Liver (tissue), 9 donors: ENCODE measurements around the gene SOX15. TPM values are rescaled to one million over a fixed set of nuclear protein-coding genes. Genes with fewer than 3 reads are reported as not detected.
A peak's percentile ranks its signal among the peaks of the same experiment; 100 is the strongest.

ENCODE experiments used
- DNase-seq: peaks from one replicate; pipeline ENCODE4 v3.0.0-alpha.2; 2017; ENCODE audit warnings: low spot score
- H3K27ac ChIP-seq, 2 donors: one replicate each; pipeline ENCODE4 v1.7.0; 2013; ENCODE audit warnings: inconsistent platforms in 2 of 2, low read length in 2 of 2, control low read depth in 1 of 2, low read depth in 1 of 2, mild to moderate bottlenecking in 1 of 2
- H3K27me3 ChIP-seq, 4 donors: one replicate each; pipeline versions ENCODE4 v1.6.1 to v1.7.0; 2013; ENCODE audit warnings: low read length in 3 of 4, inconsistent platforms in 1 of 4, mild to moderate bottlenecking in 1 of 4, moderate library complexity in 1 of 4; ENCODE audit not compliant: control insufficient read depth in 4 of 4, insufficient read depth in 4 of 4
- H3K36me3 ChIP-seq, 4 donors: one replicate each; pipeline versions ENCODE4 v1.6.1 to v1.7.0; 2013; ENCODE audit warnings: low read length in 3 of 4, mild to moderate bottlenecking in 3 of 4, low read depth in 1 of 4, moderate library complexity in 1 of 4; ENCODE audit not compliant: control insufficient read depth in 4 of 4, insufficient read depth in 3 of 4
- H3K4me1 ChIP-seq, 4 donors: one replicate each; pipeline versions ENCODE4 v1.6.1 to v1.7.0; 2013; ENCODE audit warnings: low read length in 3 of 4, mild to moderate bottlenecking in 3 of 4, moderate library complexity in 1 of 4; ENCODE audit not compliant: control insufficient read depth in 4 of 4, insufficient read depth in 4 of 4
- H3K4me3 ChIP-seq, 3 donors: one replicate each; pipeline versions ENCODE4 v1.6.1 to v1.7.0; 2013; ENCODE audit warnings: low read length in 3 of 3, control low read depth in 1 of 3, low read depth in 1 of 3, mild to moderate bottlenecking in 1 of 3
- H3K9ac ChIP-seq, 2 donors: one replicate each; pipeline ENCODE4 v1.7.0; 2013; ENCODE audit warnings: low read length in 2 of 2, mild to moderate bottlenecking in 2 of 2, moderate library complexity in 2 of 2, control low read depth in 1 of 2, low read depth in 1 of 2
- H3K9me3 ChIP-seq, 4 donors: one replicate each; pipeline versions ENCODE4 v1.6.1 to v1.7.0; 2013; ENCODE audit warnings: low read length in 3 of 4; ENCODE audit not compliant: control insufficient read depth in 4 of 4
- EGR1 ChIP-seq, 2 donors: IDR thresholded peaks; 2 replicates each; pipeline ENCODE4 v1.6.1; 2016 to 2018; ENCODE audit warnings: antibody characterized with exemption in 2 of 2, low read depth in 2 of 2
- FOXA1 ChIP-seq: IDR thresholded peaks from 2 replicates; pipeline ENCODE4 v1.6.1; 2016; ENCODE audit warnings: antibody characterized with exemption
- FOXA2 ChIP-seq: IDR thresholded peaks from 2 replicates; pipeline ENCODE4 v1.6.1; 2016; ENCODE audit warnings: antibody characterized with exemption
- GABPA ChIP-seq, 2 donors: IDR thresholded peaks in 1 of 2; conservative IDR thresholded peaks in 1 of 2; 2 replicates each; pipeline ENCODE4 v1.6.1; 2016; ENCODE audit warnings: antibody characterized with exemption in 2 of 2, mild to moderate bottlenecking in 1 of 2, moderate library complexity in 1 of 2
- HNF4A ChIP-seq, 2 donors: conservative IDR thresholded peaks; 2 replicates each; pipeline ENCODE4 v1.6.1; 2016; ENCODE audit warnings: antibody characterized with exemption in 2 of 2, mild to moderate bottlenecking in 2 of 2
- HNF4G ChIP-seq: IDR thresholded peaks from 2 replicates; pipeline ENCODE4 v1.6.1; 2016; ENCODE audit warnings: antibody characterized with exemption
- JUND ChIP-seq, 2 donors: IDR thresholded peaks; 2 replicates each; pipeline ENCODE4 v1.6.1; 2016; ENCODE audit warnings: antibody characterized with exemption in 2 of 2
- NR2F2 ChIP-seq: IDR thresholded peaks from 2 replicates; pipeline ENCODE4 v1.6.1; 2016; ENCODE audit warnings: antibody characterized with exemption
- RAD21 ChIP-seq, 2 donors: IDR thresholded peaks; 2 replicates each; pipeline ENCODE4 v1.6.1; 2016; ENCODE audit warnings: antibody characterized with exemption in 2 of 2, mild to moderate bottlenecking in 2 of 2
- RXRA ChIP-seq, 2 donors: IDR thresholded peaks; 2 replicates each; pipeline ENCODE4 v1.6.1; 2017 to 2018; ENCODE audit warnings: antibody characterized with exemption in 2 of 2, mild to moderate bottlenecking in 1 of 2
- SP1 ChIP-seq: IDR thresholded peaks from 2 replicates; pipeline ENCODE4 v1.6.1; 2018; ENCODE audit warnings: antibody characterized with exemption, mild to moderate bottlenecking
- TAF1 ChIP-seq: conservative IDR thresholded peaks from 2 replicates; pipeline ENCODE4 v1.6.1; 2016; ENCODE audit warnings: antibody characterized with exemption, mild to moderate bottlenecking
- YY1 ChIP-seq: IDR thresholded peaks from 2 replicates; pipeline ENCODE4 v1.6.1; 2016; ENCODE audit warnings: antibody characterized with exemption, mild to moderate bottlenecking
- WGBS: extraction: QIAGEN DNeasy Blood & Tissue Kit; methylation state at CpG from one replicate; pipeline ENCODE4 v1.1.7; 2013; 5-methylcytosine and 5-hydroxymethylcytosine counted together
- polyA plus RNA-seq, 2 donors: library from polyadenylated mRNA; stranded (reverse) in 1 of 2; unstranded in 1 of 2; fragments of 200-250 nt in 1 of 2; fragments of >200 nt in 1 of 2; fragmentation: Nextera tagmentation in 1 of 2; extraction: Ambion mirVana in 1 of 2; gene quantifications; one replicate each; pipeline versions ENCODE4 v1.2.1 to v1.2.3, GENCODE V29; 2013 to 2015
- total RNA-seq, 2 donors: library from RNA; depleted of rRNA; stranded (reverse); fragments of >200 nt; gene quantifications; one replicate each; pipeline ENCODE4 v1.2.3, GENCODE V29; 2014
- TF ChIP-seq, protein P1 (sequence below): IDR thresholded peaks from 2 replicates; pipeline ENCODE4 v1.6.1; 2016; ENCODE audit warnings: antibody characterized with exemption
- TF ChIP-seq, protein P2 (sequence below): IDR thresholded peaks from 2 replicates; pipeline ENCODE4 v1.6.1; 2016; ENCODE audit warnings: antibody characterized with exemption
- TF ChIP-seq, protein P3 (sequence below): IDR thresholded peaks from 2 replicates; pipeline ENCODE4 v1.6.1; 2016; ENCODE audit warnings: antibody characterized with exemption, mild to moderate bottlenecking
- TF ChIP-seq, protein P4 (sequence below): IDR thresholded peaks from 2 replicates; pipeline ENCODE4 v1.6.1; 2016; ENCODE audit warnings: antibody characterized with exemption
- donor health status: healthy.
- donor health status: healthy.
- donor health status: healthy.
- donor health status: healthy.
- donor health status: healthy.

SOX15 gene
- total and polyA plus RNA-seq, 4 donors = 0.06 to 0.33 (median 0.17) TPM; not detected in 1

DNA sequence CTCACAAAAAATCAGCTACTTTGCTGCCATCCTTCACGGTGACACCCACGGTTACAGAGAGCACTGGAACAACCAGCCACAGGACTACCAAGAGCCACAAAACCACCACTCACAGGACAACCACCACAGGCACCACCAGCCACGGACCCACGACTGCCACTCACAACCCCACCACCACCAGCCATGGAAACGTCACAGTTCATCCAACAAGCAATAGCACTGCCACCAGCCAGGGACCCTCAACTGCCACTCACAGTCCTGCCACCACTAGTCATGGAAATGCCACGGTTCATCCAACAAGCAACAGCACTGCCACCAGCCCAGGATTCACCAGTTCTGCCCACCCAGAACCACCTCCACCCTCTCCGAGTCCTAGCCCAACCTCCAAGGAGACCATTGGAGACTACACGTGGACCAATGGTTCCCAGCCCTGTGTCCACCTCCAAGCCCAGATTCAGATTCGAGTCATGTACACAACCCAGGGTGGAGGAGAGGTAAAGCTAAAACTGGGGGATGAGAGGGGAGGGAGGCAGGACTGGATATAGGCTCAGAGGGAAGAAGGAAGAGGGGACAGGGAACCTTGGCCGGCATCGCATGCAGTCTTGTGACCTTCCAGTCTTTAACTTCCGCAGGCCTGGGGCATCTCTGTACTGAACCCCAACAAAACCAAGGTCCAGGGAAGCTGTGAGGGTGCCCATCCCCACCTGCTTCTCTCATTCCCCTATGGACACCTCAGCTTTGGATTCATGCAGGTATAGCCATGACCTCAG, 9.9 kb downstream of the SOX15 start:
- H3K27me3 ChIP-seq = no peaks in the 10 kb centered on the region

DNA sequence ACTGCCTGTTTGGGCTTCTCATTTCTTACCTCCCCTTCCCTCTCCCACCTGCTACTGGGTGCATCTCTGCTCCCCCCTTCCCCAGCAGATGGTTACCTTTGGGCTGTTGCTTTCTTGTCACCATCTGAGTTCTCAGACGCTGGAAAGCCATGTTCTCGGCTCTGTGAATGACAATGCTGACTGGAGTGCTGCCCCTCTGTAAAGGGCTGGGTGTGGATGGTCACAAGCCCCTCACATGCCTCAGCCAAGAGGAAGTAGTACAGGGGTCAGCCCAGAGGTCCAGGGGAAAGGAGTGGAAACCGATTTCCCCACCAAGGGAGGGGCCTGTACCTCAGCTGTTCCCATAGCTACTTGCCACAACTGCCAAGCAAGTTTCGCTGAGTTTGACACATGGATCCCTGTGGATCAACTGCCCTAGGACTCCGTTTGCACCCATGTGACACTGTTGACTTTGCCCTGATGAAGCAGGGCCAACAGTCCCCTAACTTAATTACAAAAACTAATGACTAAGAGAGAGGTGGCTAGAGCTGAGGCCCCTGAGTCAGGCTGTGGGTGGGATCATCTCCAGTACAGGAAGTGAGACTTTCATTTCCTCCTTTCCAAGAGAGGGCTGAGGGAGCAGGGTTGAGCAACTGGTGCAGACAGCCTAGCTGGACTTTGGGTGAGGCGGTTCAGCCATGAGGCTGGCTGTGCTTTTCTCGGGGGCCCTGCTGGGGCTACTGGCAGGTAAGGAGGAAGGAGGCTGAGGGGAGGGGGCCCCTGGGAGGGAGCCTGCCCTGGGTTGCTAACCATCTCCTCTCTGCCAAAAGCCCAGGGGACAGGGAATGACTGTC, 10.7 kb downstream of the SOX15 start, which contains the start of gene CD68:
CD68 (plus strand) TSS at position 638 of the 833 bp plus-strand sequence; CDS start at position 678, 40 bp downstream.
- no peaks in the 10 kb centered on the region for H3K27me3 ChIP-seq
- H3K27ac ChIP-seq = peak within 1 kb of the TSS; percentile 82 to 96
- H3K36me3 ChIP-seq = peaks cover 20 to 40% (median 39%) of the 10 kb centered on the region in 4 donors
- H3K4me1 ChIP-seq = peaks cover 20 to 75% (median 55%) of the 10 kb centered on the region in 4 donors
- H3K9ac ChIP-seq = peak within 1 kb of the TSS; percentile 20 to 21
- peak within 1 kb of the TSS; percentile 25 to 43 (median 36) for H3K4me3 ChIP-seq
- WGBS = 14% methylated on average over 7 of the region's 7 CpGs
- peak; percentile 55 for DNase-seq
- H3K9me3 ChIP-seq = no peaks in the 10 kb centered on the region
- TF ChIP-seq, protein P1, sequence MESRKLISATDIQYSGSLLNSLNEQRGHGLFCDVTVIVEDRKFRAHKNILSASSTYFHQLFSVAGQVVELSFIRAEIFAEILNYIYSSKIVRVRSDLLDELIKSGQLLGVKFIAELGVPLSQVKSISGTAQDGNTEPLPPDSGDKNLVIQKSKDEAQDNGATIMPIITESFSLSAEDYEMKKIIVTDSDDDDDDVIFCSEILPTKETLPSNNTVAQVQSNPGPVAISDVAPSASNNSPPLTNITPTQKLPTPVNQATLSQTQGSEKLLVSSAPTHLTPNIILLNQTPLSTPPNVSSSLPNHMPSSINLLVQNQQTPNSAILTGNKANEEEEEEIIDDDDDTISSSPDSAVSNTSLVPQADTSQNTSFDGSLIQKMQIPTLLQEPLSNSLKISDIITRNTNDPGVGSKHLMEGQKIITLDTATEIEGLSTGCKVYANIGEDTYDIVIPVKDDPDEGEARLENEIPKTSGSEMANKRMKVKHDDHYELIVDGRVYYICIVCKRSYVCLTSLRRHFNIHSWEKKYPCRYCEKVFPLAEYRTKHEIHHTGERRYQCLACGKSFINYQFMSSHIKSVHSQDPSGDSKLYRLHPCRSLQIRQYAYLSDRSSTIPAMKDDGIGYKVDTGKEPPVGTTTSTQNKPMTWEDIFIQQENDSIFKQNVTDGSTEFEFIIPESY = peak; percentile 60
- TF ChIP-seq RXRA (IDR thresholded peaks at IDR 0.05) = peak; percentile 28 to 74
- no peak for TF ChIP-seq NR2F2
- TF ChIP-seq, protein P2, sequence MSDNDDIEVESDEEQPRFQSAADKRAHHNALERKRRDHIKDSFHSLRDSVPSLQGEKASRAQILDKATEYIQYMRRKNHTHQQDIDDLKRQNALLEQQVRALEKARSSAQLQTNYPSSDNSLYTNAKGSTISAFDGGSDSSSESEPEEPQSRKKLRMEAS = peak; percentile 85
- TF ChIP-seq, protein P3, sequence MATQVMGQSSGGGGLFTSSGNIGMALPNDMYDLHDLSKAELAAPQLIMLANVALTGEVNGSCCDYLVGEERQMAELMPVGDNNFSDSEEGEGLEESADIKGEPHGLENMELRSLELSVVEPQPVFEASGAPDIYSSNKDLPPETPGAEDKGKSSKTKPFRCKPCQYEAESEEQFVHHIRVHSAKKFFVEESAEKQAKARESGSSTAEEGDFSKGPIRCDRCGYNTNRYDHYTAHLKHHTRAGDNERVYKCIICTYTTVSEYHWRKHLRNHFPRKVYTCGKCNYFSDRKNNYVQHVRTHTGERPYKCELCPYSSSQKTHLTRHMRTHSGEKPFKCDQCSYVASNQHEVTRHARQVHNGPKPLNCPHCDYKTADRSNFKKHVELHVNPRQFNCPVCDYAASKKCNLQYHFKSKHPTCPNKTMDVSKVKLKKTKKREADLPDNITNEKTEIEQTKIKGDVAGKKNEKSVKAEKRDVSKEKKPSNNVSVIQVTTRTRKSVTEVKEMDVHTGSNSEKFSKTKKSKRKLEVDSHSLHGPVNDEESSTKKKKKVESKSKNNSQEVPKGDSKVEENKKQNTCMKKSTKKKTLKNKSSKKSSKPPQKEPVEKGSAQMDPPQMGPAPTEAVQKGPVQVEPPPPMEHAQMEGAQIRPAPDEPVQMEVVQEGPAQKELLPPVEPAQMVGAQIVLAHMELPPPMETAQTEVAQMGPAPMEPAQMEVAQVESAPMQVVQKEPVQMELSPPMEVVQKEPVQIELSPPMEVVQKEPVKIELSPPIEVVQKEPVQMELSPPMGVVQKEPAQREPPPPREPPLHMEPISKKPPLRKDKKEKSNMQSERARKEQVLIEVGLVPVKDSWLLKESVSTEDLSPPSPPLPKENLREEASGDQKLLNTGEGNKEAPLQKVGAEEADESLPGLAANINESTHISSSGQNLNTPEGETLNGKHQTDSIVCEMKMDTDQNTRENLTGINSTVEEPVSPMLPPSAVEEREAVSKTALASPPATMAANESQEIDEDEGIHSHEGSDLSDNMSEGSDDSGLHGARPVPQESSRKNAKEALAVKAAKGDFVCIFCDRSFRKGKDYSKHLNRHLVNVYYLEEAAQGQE = no peak
- TF ChIP-seq EGR1 (IDR thresholded peaks at IDR 0.05; ENCODE audit: low read depth in 2 of 2) = no peak

More for the DNA sequence above, 9.9 kb downstream of the SOX15 start:
- 72% methylated on average over 12 of the region's 12 CpGs for WGBS
- Histone ChIP-seq H3K4me3 (peak overlapping the region; percentile 25 to 43 (median 36)), H3K36me3 (peaks cover 20 to 32% (median 31%) of the 10 kb centered on the region in 4 donors), H3K27ac (peak overlapping the region; percentile 82 to 96), H3K9me3 (no peaks in the 10 kb centered on the region), H3K4me1 (peaks cover 21 to 74% (median 52%) of the 10 kb centered on the region in 4 donors), H3K9ac (peak overlapping the region; percentile 20 to 21)
- DNase-seq = no peak
- TF ChIP-seq, protein P3 = no peak
- TF ChIP-seq, protein P2 = no peak
- TF ChIP-seq JUND (IDR thresholded peaks at IDR 0.05) (no peak), RAD21 (IDR thresholded peaks at IDR 0.05) (no peak), FOXA1 (no peak), HNF4G (no peak), YY1 (no peak), HNF4A (conservative IDR thresholded peaks at IDR 0.05) (no peak), TAF1 (no peak), SP1 (no peak), NR2F2 (no peak), RXRA (IDR thresholded peaks at IDR 0.05) (no peak), GABPA (IDR thresholded peaks at IDR 0.05 in 1 of 2, conservative IDR thresholded peaks at IDR 0.05 in 1 of 2) (no peak), EGR1 (IDR thresholded peaks at IDR 0.05; ENCODE audit: low read depth in 2 of 2) (no peak), FOXA2 (no peak)
- TF ChIP-seq, protein P1 = no peak
- TF ChIP-seq, protein P4, sequence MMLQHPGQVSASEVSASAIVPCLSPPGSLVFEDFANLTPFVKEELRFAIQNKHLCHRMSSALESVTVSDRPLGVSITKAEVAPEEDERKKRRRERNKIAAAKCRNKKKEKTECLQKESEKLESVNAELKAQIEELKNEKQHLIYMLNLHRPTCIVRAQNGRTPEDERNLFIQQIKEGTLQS = no peak
